ENCODE measurements around the gene TM6SF1. TPM values are rescaled to one million over a fixed set of nuclear protein-coding genes. Genes with fewer than 3 reads are reported as not detected.
"Not testable (repeated sequence)": the region's sequence is repeated elsewhere in the genome, so short reads cannot be mapped to it uniquely, and the experiment has no call there.

The TM6SF1 gene
- polyA plus RNA-seq (2013, experiment 1 of 2; ENCODE audit: insufficient read length), result 2.7 TPM
- polyA plus RNA-seq (2013, experiment 2 of 2; ENCODE audit: insufficient read length), result 3.7 TPM

GRCh38 chr15:83106994-83107840, at the start of gene TM6SF1:
TSS of gene TM6SF1 (plus strand) at chr15:83107645. CDS start at chr15:83107681, 36 bp downstream.
- DNase-seq, result no peak

DNA sequence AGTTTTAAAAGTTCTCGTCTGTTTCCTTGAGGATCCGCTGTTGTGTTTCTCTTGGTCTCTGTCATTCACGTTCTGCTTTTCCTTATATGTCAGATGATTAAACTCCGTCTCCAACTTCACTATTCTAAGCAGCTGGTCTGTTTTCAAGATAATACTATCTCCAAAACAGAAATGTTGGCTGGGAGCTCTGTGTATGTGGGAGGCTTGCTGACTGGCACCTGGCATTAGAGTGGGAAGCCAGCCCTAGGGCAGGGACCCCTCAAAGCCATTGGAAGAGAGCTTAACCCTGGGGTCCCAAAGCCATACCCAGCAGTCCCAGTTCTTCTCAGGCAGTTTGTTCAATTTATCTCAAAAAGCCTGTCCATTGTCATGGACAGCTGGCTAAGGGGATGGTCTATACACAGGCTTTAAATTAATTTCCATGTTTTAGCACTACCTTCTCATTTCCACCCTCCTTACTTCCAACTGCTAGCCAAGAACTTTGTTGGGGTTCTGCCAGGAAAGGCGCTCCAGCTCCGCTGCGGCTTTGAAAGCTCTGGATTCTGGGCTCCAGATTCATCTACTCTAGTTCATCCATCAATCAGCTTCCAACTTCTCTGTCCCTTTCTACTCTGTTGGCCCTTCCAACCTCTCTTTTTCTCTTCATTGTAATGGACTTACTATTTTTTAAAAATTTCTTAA, 49.6 kb upstream of the TM6SF1 start:
- DNase-seq, result no peak

- no peak for DNase-seq
Measured at GRCh38 chr15:83061680-83062079, 45.8 kb upstream of the TM6SF1 start.

DNA sequence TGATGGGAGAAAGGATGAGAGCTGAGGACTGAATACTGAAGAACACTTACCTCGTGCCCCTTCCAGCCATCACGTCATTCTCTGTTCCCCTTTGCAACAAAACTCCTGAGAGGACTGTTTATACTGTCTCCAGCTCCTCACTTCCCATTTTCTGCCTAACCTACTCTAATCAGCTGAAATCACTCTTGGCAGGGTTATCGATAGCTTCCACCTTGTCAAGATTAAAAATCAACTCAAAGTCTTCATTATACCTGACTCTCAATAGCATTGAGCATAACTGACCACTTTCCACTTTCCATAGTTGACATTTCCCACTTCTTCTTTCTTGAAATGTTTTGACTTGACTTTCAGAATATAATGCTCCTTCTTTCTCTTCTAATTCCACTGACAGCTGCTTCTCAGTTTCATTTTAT, 44.7 kb upstream of the TM6SF1 start:
- DNase-seq, result no peak

GRCh38 chr15:83063551-83063950, 43.9 kb upstream of the TM6SF1 start:
- no peak for DNase-seq

DNA sequence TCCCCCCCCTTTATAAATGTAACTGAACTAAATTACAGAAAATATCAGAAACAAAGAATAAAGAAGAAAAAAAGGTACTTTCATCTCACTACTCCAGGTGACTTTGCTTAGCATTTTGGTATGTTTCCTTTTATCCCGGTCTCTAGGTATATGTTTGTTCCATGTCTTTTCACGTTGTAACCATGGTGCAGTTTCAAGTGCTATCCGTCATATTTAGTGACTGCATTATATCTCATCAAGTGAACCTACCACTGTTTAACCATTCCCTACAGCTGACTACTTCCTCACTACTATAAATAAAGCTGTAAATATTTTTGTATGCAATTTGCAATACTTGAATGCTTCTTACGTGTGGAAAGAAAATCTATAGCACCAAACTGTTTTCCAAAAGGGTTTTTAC, 42.6 kb upstream of the TM6SF1 start:
- no peak for DNase-seq

GRCh38 chr15:83065431-83065830, 42.0 kb upstream of the TM6SF1 start:
- no peak for DNase-seq

GRCh38 chr15:83066034-83066733, 41.3 kb upstream of the TM6SF1 start:
- peak; percentile 8 for DNase-seq

GRCh38 chr15:83066734-83067637, 40.5 kb upstream of the TM6SF1 start, which contains the start of gene BTBD1:
TSS of gene BTBD1 (minus strand) at chr15:83067252. CDS start at chr15:83067151, 101 bp downstream.
- peak; percentile 98 for DNase-seq

GRCh38 chr15:83067638-83067962, 39.8 kb upstream of the TM6SF1 start:
- DNase-seq, result no peak

DNA sequence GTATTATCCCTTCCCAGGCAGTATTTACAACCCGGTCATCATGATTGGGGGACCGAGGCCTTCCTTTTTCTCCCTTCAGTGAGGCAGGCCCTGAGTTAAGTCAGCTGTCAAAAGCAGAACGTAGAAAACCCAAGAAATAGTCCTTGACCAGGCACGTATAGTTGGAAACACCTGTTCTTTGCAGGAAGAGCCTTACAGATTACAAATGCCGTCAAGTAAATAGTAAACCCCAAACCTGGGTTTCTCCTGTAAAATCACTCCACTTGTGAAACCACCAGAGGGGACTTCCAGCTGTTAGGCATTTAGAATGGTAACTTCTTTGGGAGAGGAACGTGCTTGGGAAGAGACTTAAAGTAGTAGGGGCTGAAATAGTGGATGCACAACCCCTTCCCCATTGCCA, 39.4 kb upstream of the TM6SF1 start:
- no peak for DNase-seq

DNA sequence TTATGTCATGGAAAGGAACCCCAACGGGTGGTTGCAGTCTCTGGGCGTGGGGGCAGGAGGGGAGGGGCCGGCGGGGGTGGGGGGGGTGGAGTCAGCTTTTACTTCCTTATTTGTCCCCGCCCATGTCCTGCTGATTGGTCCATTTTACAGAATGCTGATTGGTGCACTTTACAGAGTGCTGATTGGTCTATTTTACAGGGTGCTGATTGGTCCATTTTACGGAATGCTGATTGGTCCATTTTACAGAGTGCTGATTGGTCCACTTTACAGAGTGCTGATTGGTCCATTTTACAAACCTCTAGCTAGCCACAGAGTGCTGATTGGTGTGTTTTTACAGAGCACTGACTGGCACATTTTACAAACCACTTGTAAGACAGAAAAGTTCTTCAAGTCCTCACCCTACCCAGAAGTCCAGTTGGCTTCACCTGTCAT, 38.2 kb upstream of the TM6SF1 start:
- DNase-seq, result peak; percentile 27

GRCh38 chr15:83077491-83078230, 29.8 kb upstream of the TM6SF1 start:
- DNase-seq, result no peak

DNA sequence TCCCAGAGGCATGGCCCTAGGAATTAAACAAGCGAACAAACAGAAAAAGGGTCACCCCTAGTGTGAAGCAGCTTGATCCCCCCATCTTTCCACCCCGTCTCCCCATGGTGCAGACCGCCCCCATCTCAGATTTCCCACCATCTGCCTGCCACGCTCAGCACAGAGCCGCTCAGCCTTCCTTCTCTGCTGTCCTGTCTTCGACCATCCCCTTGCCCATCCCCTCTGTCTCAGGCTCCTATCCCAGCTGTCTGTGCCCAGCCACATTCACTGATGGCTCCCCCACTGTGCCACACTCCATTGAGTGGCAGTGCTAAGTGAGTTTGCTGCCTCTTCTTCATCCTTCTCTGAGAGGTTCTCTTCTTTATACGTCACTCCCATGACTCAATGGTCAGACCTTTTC, 28.7 kb upstream of the TM6SF1 start:
- no peak for DNase-seq

DNA sequence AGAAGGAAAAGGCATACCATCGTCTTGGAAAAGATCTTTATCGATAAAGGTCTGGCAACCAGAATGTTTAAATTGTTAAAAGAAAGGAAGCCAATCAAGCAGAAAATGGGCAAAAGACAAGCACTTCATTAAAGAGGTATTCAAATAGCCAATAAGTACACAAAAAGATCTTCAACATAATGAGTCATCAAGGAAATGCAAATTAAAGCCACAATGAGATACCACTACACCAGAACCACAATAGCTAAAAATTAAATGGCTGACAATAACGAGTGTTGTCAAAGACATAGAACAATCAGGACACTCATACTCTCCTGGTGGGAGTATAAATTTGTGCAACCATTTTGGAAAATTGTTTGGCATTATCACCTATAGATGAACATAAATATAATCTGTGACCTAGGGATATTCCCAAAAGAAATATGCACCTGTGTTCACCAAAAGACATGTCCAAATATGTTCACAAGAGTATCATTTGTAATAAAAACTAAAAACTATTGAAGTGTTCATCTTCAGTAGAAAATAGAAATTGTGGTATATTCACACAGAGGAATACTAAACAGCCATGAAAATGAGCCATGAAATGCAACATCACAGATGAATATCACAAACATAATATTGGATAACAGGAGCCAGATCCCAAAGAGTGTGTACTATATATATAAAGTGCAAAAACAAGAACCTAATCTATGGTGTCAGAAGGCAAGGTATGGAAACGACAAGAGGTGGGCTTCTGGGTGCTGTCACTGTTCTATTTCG, 26.0 kb upstream of the TM6SF1 start:
- no peak for DNase-seq

DNA sequence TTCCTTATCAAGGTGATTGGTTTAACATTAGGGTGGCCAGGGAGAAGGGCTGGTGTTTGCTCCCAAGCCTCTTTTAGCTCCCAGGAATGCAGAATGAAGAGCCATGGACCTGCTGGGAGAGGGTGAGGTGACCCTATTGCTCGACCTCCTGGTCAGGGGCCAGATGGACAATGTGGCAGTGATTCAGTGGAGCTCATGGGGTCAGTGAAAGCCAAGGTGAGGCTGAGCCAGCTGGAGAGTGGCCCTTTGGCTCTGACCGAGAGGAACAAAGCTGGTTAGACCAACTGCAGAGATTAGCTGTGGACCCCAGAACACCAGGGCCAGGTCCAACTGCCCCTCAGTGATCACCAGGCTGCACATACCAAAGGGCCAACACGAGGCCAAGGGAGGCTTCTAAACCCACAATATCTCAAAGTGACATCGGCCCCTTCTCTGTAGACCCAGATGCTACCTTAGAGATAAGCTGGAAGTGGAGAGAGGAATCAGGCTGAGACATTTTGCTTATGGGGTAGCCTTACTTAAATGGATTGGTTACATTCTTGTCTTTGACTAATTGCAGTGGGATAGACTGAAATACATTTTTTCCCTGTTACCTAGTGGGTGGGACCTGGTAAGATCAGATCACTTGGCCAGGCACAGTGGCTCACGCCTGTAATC, 24.6 kb upstream of the TM6SF1 start:
- no peak for DNase-seq

GRCh38 chr15:83085461-83085860, 22.0 kb upstream of the TM6SF1 start:
- not testable (repeated sequence) for DNase-seq

DNA sequence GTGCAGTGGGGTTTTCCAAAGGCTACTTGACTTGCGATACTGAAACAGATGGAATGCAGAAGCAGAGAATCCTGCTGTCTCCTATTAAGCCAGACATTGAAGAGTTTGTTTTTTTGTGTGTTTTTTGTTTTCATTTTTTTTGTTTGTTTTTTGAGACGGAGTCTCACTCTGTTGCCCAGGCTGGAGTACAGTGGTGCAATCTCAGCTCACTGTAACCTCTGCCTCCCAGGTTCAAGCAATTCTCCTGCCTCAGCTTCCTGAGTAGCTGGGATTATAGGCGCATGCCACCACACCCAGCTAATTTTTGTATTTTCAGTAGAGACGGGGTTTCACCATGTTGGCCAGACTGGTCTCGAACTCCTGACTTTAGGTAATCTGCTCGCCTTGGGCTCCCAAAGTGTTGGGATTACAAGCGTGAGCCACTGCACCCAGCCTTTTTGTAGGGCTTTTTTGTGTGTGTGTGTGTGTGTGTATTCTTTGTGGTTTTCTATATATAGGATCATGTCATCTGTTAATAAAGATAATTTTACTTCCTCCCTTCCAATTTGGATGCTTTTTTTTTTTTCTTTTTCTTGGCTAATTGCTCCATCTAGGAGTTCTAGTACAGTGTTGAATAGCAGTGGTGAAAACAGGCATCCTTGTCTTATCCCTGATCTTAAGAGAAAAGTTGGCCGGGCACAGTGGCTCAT, 21.4 kb upstream of the TM6SF1 start:
- not testable (repeated sequence) for DNase-seq

- DNase-seq, result no peak
Measured at GRCh38 chr15:83087576-83087975, 19.9 kb upstream of the TM6SF1 start.

Measured in fibroblast of skin of scalp (primary cell).